HepG2 (cell line): ENCODE measurements around the gene FBP1. TPM values are rescaled to one million over a fixed set of nuclear protein-coding genes. Genes with fewer than 3 reads are reported as not detected.
A peak's percentile ranks its signal among the peaks of the same experiment; 100 is the strongest.

Source experiments
- HIVEP1 ChIP-seq: sonication (generic); formaldehyde crosslinking; IDR thresholded peaks from 2 replicates; pipeline ENCODE4 v1.4.0; 2020; ENCODE audit warnings: mild to moderate bottlenecking, missing genetic modification reagents
- ISL2 ChIP-seq: sonication (generic); formaldehyde crosslinking; IDR thresholded peaks from 2 replicates; pipeline ENCODE4 v1.5.0; 2020; ENCODE audit warnings: missing genetic modification reagents
- KAT8 ChIP-seq: IDR thresholded peaks from 2 replicates; pipeline ENCODE4 v1.6.1; 2016; ENCODE audit warnings: missing genetic modification reagents, missing compliant biosample characterization
- MED13 ChIP-seq: sonication (generic); formaldehyde crosslinking; IDR thresholded peaks from 2 replicates; pipeline ENCODE4 v1.5.0; 2020; ENCODE audit warnings: missing genetic modification reagents
- SPEN ChIP-seq: sonication (generic); formaldehyde crosslinking; IDR thresholded peaks from 2 replicates; pipeline ENCODE4 v1.5.1; 2020; ENCODE audit warnings: low read depth, mild to moderate bottlenecking, missing genetic modification reagents
- ZNF776 ChIP-seq: sonication (generic); formaldehyde crosslinking; IDR thresholded peaks from 2 replicates; pipeline ENCODE4 v1.4.0; 2020; ENCODE audit warnings: mild to moderate bottlenecking, missing genetic modification reagents
- ZSCAN12 ChIP-seq: sonication (generic); formaldehyde crosslinking; IDR thresholded peaks from 2 replicates; pipeline ENCODE4 v1.9.0; 2021; ENCODE audit warnings: mild to moderate bottlenecking, missing genetic modification reagents
- polyA plus RNA-seq, 8 experiments: library from polyadenylated mRNA; depleted of rRNA in 3 of 8; stranded (reverse) in 7 of 8; unstranded in 1 of 8; fragments of >200 nt; fragmentation: Illumina TruSeq in 4 of 8; extraction: Trizol in 4 of 8; gene quantifications; 2 replicates each; pipeline versions ENCODE4 v1.2.1 to v1.2.3, GENCODE V29; 2011 to 2016; ENCODE audit warnings: low read depth in 4 of 8, missing spikeins in 1 of 8, mixed read lengths in 1 of 8; ENCODE audit not compliant: insufficient read depth in 1 of 8
- total RNA-seq, 5 experiments: library from RNA; depleted of rRNA; stranded (reverse); fragments of >200 nt; fragmentation: Illumina TruSeq; extraction: Trizol; gene quantifications; 2 replicates each; pipeline ENCODE4 v1.2.3, GENCODE V29; 2016; ENCODE audit warnings: low read depth in 1 of 5
- TF ChIP-seq, protein P1 (sequence below): sonication (generic); formaldehyde crosslinking; IDR thresholded peaks from one replicate; pipeline ENCODE4 v1.5.1; 2020; ENCODE audit warnings: mild to moderate bottlenecking, missing genetic modification reagents; ENCODE audit errors: not compliant biosample characterization
- TF ChIP-seq, protein P2 (sequence below): sonication (generic); formaldehyde crosslinking; IDR thresholded peaks from 2 replicates; pipeline ENCODE4 v1.5.0; 2020; ENCODE audit warnings: mild to moderate bottlenecking, missing genetic modification reagents, borderline replicate concordance
- TF ChIP-seq, protein P3 (sequence below): sonication (generic); formaldehyde crosslinking; IDR thresholded peaks from 2 replicates; pipeline ENCODE4 v1.5.0; 2020; ENCODE audit warnings: mild to moderate bottlenecking, missing genetic modification reagents, borderline replicate concordance

The FBP1 gene
- total and polyA plus RNA-seq, 2 of the 13 experiments (the other 11 are each of a cell fraction or from before 2014, with no cell fraction given) = 0.29 to 0.53 TPM

DNA sequence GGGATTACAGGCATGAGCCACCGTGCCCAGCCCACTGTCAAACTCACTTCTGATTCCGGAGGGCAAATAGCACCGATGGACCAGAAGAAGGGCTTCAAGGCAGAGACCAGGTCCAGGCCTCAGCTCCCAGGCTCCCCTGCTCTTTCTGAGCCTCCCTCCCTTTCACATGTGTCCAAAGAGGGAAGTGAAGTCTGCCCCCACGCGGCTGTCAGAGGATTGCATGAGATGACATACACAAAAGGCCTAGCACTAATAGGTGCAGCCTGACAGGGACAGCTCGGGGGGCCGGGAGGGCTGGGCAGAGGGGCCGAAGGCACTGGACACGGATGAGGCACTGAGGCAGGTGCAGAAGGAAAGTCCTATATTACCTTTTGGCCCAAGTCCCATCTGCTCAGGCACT is 16.1 kb downstream of the FBP1 start (continued):
- TF ChIP-seq, protein P1, sequence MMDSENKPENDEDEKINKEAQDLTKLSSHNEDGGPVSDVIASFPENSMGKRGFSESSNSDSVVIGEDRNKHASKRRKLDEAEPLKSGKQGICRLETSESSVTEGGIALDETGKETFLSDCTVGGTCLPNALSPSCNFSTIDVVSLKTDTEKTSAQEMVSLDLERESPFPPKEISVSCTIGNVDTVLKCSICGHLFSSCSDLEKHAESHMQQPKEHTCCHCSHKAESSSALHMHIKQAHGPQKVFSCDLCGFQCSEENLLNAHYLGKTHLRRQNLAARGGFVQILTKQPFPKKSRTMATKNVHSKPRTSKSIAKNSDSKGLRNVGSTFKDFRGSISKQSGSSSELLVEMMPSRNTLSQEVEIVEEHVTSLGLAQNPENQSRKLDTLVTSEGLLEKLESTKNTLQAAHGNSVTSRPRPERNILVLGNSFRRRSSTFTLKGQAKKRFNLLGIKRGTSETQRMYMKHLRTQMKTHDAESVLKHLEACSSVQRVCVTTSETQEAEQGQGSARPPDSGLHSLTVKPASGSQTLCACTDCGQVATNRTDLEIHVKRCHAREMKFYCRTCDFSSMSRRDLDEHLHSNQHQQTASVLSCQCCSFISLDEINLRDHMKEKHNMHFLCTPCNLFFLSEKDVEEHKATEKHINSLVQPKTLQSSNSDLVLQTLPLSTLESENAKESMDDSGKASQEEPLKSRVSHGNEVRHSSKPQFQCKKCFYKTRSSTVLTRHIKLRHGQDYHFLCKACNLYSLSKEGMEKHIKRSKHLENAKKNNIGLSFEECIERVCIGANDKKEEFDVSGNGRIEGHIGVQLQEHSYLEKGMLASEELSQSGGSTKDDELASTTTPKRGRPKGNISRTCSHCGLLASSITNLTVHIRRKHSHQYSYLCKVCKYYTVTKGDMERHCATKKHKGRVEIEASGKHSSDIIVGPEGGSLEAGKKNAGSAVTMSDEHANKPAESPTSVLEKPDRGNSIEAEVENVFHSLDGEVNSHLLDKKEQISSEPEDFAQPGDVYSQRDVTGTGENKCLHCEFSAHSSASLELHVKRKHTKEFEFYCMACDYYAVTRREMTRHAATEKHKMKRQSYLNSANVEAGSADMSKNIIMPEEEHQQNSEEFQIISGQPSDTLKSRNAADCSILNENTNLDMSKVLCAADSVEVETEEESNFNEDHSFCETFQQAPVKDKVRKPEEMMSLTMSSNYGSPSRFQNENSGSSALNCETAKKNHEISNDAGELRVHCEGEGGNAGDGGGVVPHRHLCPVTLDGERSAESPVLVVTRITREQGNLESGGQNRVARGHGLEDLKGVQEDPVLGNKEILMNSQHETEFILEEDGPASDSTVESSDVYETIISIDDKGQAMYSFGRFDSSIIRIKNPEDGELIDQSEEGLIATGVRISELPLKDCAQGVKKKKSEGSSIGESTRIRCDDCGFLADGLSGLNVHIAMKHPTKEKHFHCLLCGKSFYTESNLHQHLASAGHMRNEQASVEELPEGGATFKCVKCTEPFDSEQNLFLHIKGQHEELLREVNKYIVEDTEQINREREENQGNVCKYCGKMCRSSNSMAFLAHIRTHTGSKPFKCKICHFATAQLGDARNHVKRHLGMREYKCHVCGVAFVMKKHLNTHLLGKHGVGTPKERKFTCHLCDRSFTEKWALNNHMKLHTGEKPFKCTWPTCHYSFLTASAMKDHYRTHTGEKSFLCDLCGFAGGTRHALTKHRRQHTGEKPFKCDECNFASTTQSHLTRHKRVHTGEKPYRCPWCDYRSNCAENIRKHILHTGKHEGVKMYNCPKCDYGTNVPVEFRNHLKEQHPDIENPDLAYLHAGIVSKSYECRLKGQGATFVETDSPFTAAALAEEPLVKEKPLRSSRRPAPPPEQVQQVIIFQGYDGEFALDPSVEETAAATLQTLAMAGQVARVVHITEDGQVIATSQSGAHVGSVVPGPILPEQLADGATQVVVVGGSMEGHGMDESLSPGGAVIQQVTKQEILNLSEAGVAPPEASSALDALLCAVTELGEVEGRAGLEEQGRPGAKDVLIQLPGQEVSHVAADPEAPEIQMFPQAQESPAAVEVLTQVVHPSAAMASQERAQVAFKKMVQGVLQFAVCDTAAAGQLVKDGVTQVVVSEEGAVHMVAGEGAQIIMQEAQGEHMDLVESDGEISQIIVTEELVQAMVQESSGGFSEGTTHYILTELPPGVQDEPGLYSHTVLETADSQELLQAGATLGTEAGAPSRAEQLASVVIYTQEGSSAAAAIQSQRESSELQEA (CRISPR knock-in tag) = no peak
- TF ChIP-seq, protein P2, sequence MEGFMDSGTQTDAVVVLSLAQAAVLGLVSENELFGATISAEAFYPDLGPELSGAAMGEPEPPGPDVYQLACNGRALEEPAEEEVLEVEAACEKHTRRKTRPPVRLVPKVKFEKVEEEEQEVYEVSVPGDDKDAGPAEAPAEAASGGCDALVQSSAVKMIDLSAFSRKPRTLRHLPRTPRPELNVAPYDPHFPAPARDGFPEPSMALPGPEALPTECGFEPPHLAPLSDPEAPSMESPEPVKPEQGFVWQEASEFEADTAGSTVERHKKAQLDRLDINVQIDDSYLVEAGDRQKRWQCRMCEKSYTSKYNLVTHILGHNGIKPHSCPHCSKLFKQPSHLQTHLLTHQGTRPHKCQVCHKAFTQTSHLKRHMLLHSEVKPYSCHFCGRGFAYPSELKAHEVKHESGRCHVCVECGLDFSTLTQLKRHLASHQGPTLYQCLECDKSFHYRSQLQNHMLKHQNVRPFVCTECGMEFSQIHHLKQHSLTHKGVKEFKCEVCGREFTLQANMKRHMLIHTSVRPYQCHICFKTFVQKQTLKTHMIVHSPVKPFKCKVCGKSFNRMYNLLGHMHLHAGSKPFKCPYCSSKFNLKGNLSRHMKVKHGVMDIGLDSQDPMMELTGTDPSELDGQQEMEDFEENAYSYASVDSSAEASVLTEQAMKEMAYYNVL = no peak
- TF ChIP-seq SPEN (CRISPR knock-in tag) = peak; percentile 68
- TF ChIP-seq, protein P3, sequence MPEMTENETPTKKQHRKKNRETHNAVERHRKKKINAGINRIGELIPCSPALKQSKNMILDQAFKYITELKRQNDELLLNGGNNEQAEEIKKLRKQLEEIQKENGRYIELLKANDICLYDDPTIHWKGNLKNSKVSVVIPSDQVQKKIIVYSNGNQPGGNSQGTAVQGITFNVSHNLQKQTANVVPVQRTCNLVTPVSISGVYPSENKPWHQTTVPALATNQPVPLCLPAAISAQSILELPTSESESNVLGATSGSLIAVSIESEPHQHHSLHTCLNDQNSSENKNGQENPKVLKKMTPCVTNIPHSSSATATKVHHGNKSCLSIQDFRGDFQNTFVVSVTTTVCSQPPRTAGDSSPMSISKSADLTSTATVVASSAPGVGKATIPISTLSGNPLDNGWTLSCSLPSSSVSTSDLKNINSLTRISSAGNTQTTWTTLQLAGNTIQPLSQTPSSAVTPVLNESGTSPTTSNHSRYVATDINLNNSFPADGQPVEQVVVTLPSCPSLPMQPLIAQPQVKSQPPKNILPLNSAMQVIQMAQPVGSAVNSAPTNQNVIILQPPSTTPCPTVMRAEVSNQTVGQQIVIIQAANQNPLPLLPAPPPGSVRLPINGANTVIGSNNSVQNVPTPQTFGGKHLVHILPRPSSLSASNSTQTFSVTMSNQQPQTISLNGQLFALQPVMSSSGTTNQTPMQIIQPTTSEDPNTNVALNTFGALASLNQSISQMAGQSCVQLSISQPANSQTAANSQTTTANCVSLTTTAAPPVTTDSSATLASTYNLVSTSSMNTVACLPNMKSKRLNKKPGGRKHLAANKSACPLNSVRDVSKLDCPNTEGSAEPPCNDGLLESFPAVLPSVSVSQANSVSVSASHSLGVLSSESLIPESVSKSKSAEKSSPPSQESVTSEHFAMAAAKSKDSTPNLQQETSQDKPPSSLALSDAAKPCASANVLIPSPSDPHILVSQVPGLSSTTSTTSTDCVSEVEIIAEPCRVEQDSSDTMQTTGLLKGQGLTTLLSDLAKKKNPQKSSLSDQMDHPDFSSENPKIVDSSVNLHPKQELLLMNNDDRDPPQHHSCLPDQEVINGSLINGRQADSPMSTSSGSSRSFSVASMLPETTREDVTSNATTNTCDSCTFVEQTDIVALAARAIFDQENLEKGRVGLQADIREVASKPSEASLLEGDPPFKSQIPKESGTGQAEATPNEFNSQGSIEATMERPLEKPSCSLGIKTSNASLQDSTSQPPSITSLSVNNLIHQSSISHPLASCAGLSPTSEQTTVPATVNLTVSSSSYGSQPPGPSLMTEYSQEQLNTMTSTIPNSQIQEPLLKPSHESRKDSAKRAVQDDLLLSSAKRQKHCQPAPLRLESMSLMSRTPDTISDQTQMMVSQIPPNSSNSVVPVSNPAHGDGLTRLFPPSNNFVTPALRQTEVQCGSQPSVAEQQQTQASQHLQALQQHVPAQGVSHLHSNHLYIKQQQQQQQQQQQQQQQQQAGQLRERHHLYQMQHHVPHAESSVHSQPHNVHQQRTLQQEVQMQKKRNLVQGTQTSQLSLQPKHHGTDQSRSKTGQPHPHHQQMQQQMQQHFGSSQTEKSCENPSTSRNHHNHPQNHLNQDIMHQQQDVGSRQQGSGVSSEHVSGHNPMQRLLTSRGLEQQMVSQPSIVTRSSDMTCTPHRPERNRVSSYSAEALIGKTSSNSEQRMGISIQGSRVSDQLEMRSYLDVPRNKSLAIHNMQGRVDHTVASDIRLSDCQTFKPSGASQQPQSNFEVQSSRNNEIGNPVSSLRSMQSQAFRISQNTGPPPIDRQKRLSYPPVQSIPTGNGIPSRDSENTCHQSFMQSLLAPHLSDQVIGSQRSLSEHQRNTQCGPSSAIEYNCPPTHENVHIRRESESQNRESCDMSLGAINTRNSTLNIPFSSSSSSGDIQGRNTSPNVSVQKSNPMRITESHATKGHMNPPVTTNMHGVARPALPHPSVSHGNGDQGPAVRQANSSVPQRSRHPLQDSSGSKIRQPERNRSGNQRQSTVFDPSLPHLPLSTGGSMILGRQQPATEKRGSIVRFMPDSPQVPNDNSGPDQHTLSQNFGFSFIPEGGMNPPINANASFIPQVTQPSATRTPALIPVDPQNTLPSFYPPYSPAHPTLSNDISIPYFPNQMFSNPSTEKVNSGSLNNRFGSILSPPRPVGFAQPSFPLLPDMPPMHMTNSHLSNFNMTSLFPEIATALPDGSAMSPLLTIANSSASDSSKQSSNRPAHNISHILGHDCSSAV (CRISPR knock-in tag) = no peak
- TF ChIP-seq ZNF776 (CRISPR knock-in tag) = no peak
- no peak for TF ChIP-seq ISL2
- no peak for TF ChIP-seq MED13
- no peak for TF ChIP-seq HIVEP1 (CRISPR knock-in tag)
- TF ChIP-seq ZSCAN12 (CRISPR knock-in tag) = no peak
- TF ChIP-seq KAT8 (CRISPR knock-in tag) = no peak; the same call in 1 of the 2 replicates
